ENCODE measurements around the gene TUSC7. TPM values are rescaled to one million over a fixed set of nuclear protein-coding genes. Genes with fewer than 3 reads are reported as not detected.

TUSC7 gene
- total RNA-seq: not detected

DNA sequence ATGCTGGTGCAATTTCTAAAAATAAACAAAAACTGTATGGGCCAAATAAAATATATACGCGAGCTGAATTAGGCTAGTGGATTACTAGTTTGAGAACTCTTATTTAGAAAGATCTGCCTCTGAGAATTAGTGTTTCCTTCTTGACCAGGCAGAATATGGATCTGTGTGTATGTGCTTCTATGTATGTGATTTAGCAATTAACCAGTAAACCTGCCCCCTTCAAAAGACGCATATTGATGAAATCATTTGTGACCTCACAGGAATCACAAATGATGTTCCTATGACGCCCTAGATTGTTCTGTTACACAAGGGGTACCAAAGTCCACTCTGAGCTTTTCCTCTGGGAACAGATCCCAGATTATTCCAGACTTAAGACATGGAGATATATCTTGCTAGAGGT is at the start of gene TUSC7:
Gene TUSC7, plus strand, starts transcription at position 301 of the 400 bp plus-strand sequence.
- no peaks in the 10 kb centered on the region for H3K4me1 ChIP-seq
- WGBS, 2 donors: 80 to 91% methylated on average over 4 of the region's 4 CpGs
- TF ChIP-seq POLR2A (IDR thresholded peaks at IDR 0.05): no peak
- TF ChIP-seq, protein P1, sequence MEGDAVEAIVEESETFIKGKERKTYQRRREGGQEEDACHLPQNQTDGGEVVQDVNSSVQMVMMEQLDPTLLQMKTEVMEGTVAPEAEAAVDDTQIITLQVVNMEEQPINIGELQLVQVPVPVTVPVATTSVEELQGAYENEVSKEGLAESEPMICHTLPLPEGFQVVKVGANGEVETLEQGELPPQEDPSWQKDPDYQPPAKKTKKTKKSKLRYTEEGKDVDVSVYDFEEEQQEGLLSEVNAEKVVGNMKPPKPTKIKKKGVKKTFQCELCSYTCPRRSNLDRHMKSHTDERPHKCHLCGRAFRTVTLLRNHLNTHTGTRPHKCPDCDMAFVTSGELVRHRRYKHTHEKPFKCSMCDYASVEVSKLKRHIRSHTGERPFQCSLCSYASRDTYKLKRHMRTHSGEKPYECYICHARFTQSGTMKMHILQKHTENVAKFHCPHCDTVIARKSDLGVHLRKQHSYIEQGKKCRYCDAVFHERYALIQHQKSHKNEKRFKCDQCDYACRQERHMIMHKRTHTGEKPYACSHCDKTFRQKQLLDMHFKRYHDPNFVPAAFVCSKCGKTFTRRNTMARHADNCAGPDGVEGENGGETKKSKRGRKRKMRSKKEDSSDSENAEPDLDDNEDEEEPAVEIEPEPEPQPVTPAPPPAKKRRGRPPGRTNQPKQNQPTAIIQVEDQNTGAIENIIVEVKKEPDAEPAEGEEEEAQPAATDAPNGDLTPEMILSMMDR (IDR thresholded peaks at IDR 0.05): no peak
- no peak for TF ChIP-seq EP300 (IDR thresholded peaks at IDR 0.05)
- no peak for TF ChIP-seq POLR2AphosphoS5 (IDR thresholded peaks at IDR 0.05)
- ATAC-seq (ENCODE audit: low FRiP score in 2 of 2) (no peak), DNase-seq (no peak)
- no peaks in the 10 kb centered on the region for H3K27me3 ChIP-seq
- H3K36me3 ChIP-seq: no peaks in the 10 kb centered on the region
- no peak within 1 kb of the TSS for H3K27ac ChIP-seq
- H3K9me3 ChIP-seq: no peaks in the 10 kb centered on the region
- no peak within 1 kb of the TSS for H3K4me3 ChIP-seq

DNA sequence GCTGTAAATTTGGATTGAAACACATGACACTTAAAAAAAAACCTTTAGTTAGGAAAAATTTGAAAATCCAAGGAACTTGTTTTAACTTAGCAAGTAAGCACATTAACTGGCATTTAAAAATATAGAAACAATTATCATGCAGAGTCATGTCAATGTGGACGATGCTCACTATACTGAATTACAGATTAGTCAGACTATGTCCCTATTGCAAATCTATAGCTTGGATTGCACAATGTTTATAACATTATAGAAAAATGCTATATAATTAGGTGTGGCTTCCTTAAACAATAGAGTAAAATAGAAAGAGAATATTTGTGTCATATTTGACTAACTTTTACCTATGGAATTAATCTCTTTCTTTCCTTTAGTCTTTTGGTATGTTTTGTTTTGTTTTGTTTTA is 48.4 kb upstream of the TUSC7 start:
- Histone ChIP-seq H3K27ac (no peak overlapping the region), H3K4me1 (no peaks in the 10 kb centered on the region), H3K27me3 (no peaks in the 10 kb centered on the region), H3K9me3 (no peaks in the 10 kb centered on the region), H3K4me3 (no peak overlapping the region), H3K36me3 (no peaks in the 10 kb centered on the region)
- ATAC-seq (ENCODE audit: low FRiP score in 2 of 2) (no peak), DNase-seq (no peak)
- TF ChIP-seq EP300 (IDR thresholded peaks at IDR 0.05) (no peak), POLR2AphosphoS5 (IDR thresholded peaks at IDR 0.05) (no peak), POLR2A (IDR thresholded peaks at IDR 0.05) (no peak)
- TF ChIP-seq, protein P1 (IDR thresholded peaks at IDR 0.05): no peak
- WGBS, 2 donors: 89 to 100% methylated on average over 1 of the region's 1 CpG

DNA sequence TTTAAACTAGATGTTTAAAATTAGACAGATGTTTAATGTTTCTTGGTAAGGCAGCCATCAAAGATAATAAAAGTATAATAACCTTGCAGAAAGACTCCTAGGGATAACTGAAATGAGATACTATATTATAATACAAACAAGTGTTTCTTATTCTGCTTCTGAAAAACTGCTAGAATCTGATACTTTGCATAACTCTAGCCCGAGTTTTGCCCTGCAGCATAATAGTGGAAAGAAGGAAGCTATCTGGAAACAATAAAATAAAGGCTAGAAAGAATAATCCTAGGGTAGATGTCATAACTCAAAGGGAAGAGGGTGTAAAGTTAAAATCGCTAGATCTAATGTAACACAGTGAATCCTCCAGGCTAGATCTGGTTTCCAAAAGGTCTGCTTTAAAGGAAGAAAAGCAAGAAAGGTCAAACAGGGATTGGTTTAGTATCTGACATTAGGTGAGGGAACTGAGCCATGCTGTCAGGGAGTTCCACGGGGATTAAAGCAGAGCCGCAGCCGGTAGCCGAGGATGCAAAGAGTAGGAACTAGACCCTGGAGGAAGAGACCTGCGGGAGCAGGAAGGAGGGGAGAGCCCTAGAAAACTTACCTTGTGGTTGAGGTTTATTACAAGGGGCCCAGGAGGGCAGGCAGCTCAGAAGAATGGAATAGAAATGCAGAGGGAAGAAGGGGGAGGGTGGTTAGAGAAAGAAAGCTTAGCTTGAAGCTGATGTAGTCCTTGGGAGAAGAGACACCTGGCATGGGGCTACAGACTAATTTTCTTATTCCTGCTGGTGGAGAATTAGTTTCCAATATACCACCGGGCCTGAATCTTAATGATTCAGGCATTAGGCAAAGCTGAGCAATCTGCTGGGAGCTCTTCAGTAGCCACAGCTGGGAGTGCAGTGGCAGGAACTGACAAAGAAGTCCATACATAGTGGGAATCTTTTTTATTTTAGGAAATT is 46.1 kb upstream of the TUSC7 start:
- DNase-seq (no peak), ATAC-seq (ENCODE audit: low FRiP score in 2 of 2) (no peak)
- Histone ChIP-seq H3K27ac (no peak overlapping the region), H3K4me1 (no peaks in the 10 kb centered on the region), H3K36me3 (no peaks in the 10 kb centered on the region), H3K4me3 (no peak overlapping the region), H3K9me3 (no peaks in the 10 kb centered on the region), H3K27me3 (no peaks in the 10 kb centered on the region)
- 33 to 46% methylated on average over 8 of the region's 8 CpGs for WGBS, 2 donors
- TF ChIP-seq, protein P1 (IDR thresholded peaks at IDR 0.05): no peak
- no peak for TF ChIP-seq POLR2AphosphoS5 (IDR thresholded peaks at IDR 0.05)
- TF ChIP-seq EP300 (IDR thresholded peaks at IDR 0.05): no peak
- no peak for TF ChIP-seq POLR2A (IDR thresholded peaks at IDR 0.05)

DNA sequence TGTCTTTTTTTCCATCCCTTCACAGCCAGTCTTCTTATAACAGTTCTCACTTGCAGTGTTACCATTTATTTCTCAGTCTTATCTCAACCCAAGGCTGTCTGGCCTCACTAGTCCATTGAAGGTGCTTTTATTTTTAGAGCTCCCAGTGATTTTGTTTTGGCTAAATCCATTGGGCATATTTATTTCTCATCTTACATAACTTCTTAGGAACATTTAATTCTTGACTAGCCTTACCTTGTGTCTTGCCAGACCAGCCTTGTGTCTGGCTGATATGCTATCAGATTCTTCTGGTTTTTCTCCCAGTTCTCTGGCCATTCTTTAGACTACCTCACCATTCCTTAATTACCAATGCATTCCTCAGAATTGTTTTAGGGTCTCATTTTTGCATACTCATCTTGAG is 42.3 kb upstream of the TUSC7 start:
- Histone ChIP-seq H3K36me3 (no peaks in the 10 kb centered on the region), H3K4me3 (no peak overlapping the region), H3K4me1 (no peaks in the 10 kb centered on the region), H3K9me3 (no peaks in the 10 kb centered on the region), H3K27ac (no peak overlapping the region), H3K27me3 (no peaks in the 10 kb centered on the region)
- ATAC-seq (ENCODE audit: low FRiP score in 2 of 2) (no peak), DNase-seq (no peak)
- no peak for TF ChIP-seq POLR2AphosphoS5 (IDR thresholded peaks at IDR 0.05)
- TF ChIP-seq, protein P1 (IDR thresholded peaks at IDR 0.05): no peak
- TF ChIP-seq EP300 (IDR thresholded peaks at IDR 0.05): no peak
- no peak for TF ChIP-seq POLR2A (IDR thresholded peaks at IDR 0.05)

DNA sequence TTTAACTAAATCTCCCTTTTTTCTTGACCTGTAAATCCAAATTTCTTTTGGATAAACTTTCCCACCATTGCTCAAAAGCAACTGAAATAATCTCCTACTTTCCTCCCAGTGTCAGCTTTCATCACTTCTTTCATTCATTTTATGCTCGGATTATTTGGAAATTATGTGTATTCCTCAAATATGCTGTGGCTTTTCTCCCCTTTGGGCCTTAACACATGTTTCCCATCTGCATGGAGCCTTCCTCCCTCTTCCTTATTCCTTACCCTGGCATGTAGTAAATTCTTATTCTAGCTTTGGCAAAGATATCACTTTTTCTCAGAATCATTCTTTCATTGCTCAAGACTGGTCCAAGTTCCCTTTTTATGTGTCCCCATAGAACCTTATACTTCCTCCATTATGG is 41.8 kb upstream of the TUSC7 start:
- WGBS, 2 donors: 85 to 91% methylated on average over 1 of the region's 1 CpG

More for the DNA sequence above, 41.8 kb upstream of the TUSC7 start:
- Histone ChIP-seq H3K4me1 (no peaks in the 10 kb centered on the region), H3K36me3 (no peaks in the 10 kb centered on the region), H3K4me3 (no peak overlapping the region), H3K27ac (no peak overlapping the region), H3K27me3 (no peaks in the 10 kb centered on the region), H3K9me3 (no peaks in the 10 kb centered on the region)
- TF ChIP-seq, protein P1 (IDR thresholded peaks at IDR 0.05): no peak
- TF ChIP-seq POLR2A (IDR thresholded peaks at IDR 0.05) (no peak), POLR2AphosphoS5 (IDR thresholded peaks at IDR 0.05) (no peak), EP300 (IDR thresholded peaks at IDR 0.05) (no peak)
- DNase-seq (no peak), ATAC-seq (ENCODE audit: low FRiP score in 2 of 2) (no peak)
